GM21825 (cell line): Measurements from ENCODE around the gene MED12L.

ENCODE experiments used
- ATAC-seq: cut with Tn5 transposase; IDR thresholded peaks from one replicate; pipeline ENCODE4 v1.9.1; 2021; ENCODE audit warnings: mild to moderate bottlenecking, moderate library complexity; ENCODE audit not compliant: unreplicated experiment

Gene MED12L

GRCh38 chr3:151400341-151400740, 314.9 kb downstream of the MED12L start:
- no peak for ATAC-seq

DNA sequence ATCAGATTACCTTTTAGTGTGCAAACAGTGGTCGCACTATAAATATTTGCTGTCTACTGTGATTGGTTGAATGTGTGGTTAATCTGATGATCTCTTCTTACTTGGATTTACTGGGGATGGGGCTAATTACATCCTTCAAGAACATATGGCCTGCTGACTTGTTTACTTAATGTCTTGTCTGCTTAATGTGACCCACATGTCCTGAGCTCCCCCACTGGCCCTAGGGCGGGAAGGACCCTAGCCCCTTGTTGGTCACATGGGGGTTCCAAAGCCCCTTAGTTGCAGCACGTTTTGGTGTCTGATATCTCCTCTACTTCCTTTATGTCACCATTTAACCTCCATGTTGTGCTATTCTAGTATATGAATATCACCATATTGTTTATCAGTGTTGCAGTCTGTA, 316.9 kb downstream of the MED12L start:
- no peak for ATAC-seq

DNA sequence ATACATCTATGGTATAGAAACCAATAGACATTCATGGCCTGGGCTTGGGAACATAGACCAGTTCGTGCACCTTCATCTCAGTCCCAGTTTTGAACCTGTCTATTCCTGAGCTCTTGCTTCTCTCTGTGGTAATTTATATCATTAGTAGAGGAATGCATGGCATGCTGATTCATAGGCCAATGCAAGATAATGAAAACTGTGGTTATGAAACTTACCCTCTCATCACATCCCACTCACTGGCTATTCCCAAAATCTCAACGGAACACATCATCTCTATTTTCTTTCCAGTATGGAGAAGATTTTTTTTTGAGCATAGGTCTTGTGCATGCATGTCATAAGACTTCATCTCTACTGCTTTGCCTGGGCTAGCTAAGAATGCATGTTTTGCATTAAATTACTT, 317.8 kb downstream of the MED12L start:
- no peak for ATAC-seq

DNA sequence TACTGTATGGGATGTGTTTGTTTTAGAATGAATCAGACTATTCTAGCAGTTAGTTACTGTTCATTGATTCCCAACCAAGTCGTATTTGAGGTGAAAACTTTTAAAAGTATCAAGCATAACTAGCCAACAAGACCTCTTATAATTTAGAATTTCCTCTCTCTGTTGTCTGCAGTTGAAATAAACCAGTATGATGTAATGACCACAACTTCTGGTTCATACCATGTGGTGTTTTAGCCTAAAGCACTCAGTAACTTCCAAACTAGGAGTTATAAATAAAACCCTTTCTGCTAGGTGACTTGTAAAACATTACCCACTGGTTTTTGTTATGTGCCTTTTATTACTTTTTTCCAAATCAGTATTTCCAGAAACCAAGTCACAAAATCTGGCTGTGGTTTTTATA, 318.9 kb downstream of the MED12L start:
- peak; percentile 74 for ATAC-seq

DNA sequence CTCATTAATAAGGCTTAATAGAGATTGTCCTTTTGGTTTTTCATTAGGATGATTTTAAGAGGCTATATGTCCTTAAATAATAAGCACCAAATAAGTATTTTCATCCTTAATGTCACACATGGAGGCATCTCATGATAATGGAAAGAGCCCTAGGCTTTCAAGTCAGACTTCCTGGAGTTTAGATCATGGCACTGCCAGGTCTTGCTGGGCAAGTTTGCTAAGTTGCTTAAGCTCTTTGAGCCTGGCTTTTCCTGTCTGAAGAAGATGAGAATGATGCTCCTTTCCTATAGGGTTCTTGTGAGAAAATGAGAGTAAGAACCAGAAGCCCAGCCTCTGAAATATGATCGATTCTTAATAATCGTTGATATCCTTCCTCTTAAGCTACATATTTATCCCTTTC, 322.5 kb downstream of the MED12L start:
- no peak for ATAC-seq

GRCh38 chr3:151410891-151411559, 325.6 kb downstream of the MED12L start:
- no peak for ATAC-seq

GRCh38 chr3:151412989-151413388, 327.5 kb downstream of the MED12L start:
- no peak for ATAC-seq

- no peak for ATAC-seq
Observed at GRCh38 chr3:151415289-151415688, 329.8 kb downstream of the MED12L start.

DNA sequence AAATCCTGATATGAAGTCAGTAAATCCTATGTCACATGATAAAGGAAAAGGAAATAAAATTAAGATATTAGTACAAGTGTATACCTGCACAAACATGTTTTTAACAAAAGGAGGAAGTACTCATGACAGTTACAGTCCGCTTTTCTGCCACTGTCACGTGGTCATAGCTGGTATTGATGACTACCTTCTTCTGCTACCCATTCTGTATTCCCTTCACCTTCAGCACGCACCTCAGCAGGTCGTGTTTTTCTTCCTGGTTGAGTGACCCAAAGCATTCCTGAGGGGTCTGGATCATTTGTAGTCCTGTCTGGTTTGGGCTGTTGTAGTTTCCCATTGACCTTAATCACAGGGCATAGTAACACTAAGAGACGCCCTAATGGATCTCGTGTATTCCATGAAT, 334.3 kb downstream of the MED12L start:
- ATAC-seq, result no peak

DNA sequence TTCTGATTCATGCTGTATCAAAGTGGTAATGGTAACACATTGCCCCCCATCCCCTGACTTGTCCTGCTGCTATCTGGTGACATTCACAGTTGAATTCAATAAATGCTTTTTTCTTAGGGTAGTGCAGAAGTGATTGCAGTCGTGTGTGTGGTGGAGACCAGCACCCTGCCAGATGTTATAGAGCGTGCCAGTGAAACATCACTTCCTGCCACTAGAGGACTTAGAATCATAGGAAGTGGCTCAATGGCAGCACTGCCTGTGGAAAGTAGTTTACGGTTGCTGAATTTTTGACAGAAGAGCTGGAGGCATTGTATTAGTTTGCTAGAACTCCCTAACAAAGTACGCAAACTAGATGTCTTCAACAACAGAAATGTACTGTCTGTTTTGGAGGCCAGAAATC, 336.5 kb downstream of the MED12L start:
- ATAC-seq, result no peak

DNA sequence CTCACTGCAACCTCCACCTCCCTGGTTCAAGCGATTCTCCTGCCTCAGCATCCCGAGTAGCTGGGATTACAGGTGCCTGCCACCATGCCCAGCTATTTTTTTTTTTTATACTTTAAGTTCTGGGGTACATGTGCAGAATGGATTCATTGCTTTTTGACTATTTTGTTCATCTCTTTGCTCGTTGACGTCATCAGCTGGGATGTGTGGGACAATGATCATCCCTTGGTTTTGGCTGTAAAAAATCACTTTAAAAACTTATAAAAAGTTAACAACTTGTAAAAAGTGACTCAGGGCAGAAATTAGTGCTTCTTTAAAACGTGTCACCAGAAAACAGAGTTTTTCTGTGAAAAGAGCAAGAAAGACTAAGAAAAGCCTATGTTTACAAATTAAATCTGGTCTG, 337.6 kb downstream of the MED12L start:
- no peak for ATAC-seq

DNA sequence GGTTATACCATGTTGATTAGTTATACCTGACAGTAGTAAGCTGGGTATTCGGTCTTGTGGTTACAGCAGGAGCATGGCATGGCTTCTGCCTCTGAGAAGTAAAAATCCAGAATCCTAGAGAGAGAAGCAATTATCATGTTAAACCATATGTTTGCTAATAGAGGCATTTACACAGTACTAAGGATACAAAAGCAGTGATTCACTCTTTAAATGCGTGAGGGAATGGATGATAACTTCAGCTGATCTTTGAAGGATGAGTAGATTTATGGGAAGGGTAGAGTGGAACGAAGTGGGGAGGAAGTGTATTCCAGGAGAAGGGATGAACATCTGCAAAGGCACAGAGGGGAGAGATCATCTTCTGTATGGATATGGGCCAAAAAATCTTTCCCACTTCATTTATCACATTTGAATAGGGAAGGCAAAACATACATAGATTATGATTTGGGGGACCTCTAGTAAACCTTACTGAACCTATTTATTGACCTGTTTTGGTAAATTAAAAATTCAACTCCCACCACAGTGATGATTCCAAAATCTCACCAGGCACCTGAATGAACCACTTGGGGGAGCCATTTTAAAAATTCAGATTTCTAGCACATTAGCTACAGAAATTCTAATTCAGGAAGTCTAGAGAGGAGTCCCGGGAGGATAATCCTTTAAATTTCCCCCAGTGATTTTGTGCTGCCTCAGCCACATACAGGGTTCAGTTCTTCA, 340.3 kb downstream of the MED12L start:
- peak; percentile 29 for ATAC-seq

DNA sequence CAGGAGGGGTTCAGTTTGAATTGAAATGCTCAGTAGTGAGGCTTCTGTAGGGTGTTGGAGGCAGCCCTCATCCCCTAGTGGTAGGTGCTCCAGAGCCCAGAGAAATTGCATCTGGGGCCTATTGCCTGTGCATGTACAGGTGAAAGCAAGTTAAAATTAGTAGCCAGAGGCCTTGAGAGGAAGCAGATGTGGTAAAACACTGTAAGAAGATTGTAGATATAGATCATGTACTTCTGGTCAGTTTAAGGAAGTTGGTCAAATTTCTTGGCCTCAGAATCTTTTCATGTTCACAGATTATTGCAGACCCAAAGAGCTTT, 340.8 kb downstream of the MED12L start:
- ATAC-seq, result peak; percentile 73

DNA sequence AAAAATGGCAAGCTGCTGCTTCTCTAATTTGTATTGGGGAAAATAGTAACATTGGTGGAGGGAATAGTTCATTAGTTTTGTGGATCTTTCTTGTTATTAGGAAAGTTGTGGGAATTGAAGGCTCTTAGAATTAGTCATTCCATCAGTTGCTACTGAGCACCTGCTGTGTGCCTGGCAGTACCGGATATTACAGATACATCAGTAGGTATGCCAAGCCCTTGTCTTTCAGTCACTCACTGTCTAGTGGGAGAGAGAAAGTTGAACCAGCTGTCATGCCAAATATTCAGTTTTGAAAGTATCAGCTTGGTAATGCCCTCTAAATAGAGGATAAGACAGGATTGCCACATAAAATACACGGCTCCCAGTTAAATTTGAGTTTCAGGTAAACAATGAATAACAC, 342.9 kb downstream of the MED12L start:
- no peak for ATAC-seq

DNA sequence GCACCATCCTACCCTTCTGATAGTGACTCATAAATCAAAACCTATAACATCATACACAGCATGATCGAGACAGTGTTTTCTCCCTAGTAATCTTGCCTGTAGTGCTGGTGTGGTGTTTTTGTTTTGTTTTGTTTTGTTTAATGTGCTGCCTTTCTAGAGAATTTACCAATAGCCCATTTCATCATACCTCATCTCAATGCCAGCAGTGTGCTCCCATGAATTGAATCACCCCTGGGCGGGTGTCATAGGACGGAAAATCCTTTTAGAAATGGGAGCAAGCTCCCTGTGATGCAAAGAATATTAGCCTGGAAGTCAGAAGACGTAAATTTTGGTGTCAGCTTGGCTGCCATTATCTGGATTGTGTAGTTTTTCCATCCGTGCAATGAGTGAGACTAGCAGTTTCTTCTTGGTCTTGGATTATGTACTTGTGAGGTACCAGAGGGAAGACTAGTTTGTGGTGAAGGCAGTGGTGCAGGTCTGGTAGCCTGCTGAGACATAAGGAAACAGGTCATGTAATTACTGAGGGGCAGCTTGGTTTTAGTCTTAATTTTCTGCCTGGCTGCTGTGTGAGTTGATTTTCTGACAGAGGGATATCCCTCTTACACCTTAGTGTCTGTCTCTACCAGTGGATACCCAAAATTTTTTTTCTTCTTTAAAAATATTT, 345.5 kb downstream of the MED12L start:
- ATAC-seq, result no peak

- ATAC-seq, result no peak
Observed at GRCh38 chr3:151431940-151432339, 346.5 kb downstream of the MED12L start.

DNA sequence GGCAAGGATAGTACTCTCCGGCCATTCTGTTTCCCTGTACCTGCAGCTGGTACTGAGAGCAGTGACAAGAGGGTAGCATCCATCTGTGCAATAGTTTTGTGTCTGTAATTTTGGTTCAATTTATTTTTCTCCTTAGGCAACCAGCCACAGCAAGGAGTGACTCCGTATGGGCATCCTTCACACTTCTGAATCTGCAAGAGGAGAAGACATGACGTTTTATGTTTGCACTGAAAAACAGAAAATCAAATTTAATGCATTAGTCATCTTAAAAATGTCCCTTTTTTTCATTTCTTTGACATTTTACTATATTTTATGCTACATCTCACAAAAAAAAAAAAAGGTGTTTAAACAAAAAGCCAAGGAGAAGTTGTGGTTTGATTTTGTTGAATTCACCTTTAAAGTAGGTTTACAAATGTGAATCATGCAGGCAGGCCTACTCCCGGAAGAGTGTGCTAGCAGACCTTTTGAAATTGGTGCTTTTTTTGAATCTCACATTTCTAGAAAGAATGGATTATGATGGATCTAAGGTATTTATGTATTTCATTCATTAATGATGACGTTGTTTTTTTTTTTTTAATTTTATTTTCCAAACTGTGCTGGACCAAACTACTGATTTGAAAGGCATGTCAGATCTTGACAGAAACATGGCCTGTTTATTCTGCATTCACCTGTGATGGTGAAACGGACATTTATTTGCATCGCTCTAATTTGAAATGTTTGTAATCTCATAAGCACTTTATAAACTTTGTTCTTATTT, 347.3 kb downstream of the MED12L start:
- no peak for ATAC-seq

GRCh38 chr3:151434151-151434890, 348.9 kb downstream of the MED12L start:
- no peak for ATAC-seq

- no peak for ATAC-seq
Observed at GRCh38 chr3:151436675-151437446, 351.4 kb downstream of the MED12L start.

DNA sequence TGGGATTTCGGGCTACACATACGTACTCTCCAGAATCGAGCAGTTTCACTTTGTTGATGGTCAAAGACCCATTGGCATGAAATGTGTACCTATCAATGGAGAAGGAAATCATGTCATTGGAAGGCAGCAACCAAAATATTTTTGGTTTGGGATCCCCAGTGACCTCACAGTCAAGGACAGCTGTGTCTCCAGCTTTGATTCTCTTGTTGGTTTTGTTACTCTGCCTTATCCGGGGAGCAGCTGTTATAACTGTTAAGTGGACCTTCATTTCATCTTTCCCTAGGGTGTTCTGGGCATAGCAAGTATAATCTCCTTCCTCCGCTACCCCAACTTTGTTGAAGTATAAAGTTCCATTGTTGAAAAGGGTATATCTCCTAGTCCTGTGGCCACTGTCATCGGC, 352.4 kb downstream of the MED12L start:
- ATAC-seq, result no peak
